ENCODE results near the gene CNKSR3. TPM values are rescaled to one million over a fixed set of nuclear protein-coding genes. Genes with fewer than 3 reads are reported as not detected.

Gene CNKSR3
- total RNA-seq, 1 experiment from 2014 or later, result 3.9 TPM

DNA sequence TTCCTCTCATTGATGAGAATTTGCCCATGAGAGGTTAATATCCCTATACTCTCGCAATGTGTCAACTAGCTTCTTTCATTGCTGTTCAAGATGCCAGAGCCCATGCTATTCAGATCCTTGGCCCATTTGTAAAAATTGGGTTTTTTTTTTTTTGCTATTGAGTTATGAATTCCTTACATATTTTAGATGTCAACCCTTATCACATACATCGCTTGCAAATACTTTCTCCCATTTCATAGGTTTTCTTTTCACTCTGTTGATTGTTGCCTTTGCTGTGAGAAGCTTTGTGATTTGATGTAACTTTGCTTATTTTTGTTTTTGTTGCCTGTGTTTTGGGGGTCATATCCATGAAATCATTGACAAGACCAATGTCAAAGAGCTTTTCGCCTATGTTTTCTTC is 121.7 kb downstream of the CNKSR3 start:
- H3K36me3 Mint-ChIP-seq (ENCODE audit: insufficient read depth, unreplicated experiment), result no peaks in the 10 kb centered on the region
- intact Hi-C loops (cut with micrococcal nuclease), result no loop called here
- ChIA-PET POLR2A (no interaction called here), CTCF (interaction anchor here (0.7 kb wide), 1 partner anchor 12 kb away, joined by 3 read pairs; no protein-coding TSS in a partner anchor)
- no peak for DNase-seq (ENCODE audit: unreplicated experiment)
- H3K27me3 Mint-ChIP-seq (ENCODE audit: insufficient read depth, unreplicated experiment), result peaks cover 11% of the 10 kb centered on the region
- TF ChIP-seq, protein P1, sequence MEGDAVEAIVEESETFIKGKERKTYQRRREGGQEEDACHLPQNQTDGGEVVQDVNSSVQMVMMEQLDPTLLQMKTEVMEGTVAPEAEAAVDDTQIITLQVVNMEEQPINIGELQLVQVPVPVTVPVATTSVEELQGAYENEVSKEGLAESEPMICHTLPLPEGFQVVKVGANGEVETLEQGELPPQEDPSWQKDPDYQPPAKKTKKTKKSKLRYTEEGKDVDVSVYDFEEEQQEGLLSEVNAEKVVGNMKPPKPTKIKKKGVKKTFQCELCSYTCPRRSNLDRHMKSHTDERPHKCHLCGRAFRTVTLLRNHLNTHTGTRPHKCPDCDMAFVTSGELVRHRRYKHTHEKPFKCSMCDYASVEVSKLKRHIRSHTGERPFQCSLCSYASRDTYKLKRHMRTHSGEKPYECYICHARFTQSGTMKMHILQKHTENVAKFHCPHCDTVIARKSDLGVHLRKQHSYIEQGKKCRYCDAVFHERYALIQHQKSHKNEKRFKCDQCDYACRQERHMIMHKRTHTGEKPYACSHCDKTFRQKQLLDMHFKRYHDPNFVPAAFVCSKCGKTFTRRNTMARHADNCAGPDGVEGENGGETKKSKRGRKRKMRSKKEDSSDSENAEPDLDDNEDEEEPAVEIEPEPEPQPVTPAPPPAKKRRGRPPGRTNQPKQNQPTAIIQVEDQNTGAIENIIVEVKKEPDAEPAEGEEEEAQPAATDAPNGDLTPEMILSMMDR (IDR thresholded peaks at IDR 0.05; ENCODE audit: unreplicated experiment), result no peak
- H3K9me3 Mint-ChIP-seq (ENCODE audit: unreplicated experiment), result no peaks in the 10 kb centered on the region
- H3K27ac Mint-ChIP-seq (ENCODE audit: low read depth, unreplicated experiment), result no peak overlapping the region
- H3K4me1 Mint-ChIP-seq (ENCODE audit: insufficient read depth, unreplicated experiment), result peaks cover 6% of the 10 kb centered on the region
- H3K4me3 Mint-ChIP-seq (ENCODE audit: unreplicated experiment), result no peak overlapping the region
- BruUV-seq (replicated peaks), result no TSS peak

DNA sequence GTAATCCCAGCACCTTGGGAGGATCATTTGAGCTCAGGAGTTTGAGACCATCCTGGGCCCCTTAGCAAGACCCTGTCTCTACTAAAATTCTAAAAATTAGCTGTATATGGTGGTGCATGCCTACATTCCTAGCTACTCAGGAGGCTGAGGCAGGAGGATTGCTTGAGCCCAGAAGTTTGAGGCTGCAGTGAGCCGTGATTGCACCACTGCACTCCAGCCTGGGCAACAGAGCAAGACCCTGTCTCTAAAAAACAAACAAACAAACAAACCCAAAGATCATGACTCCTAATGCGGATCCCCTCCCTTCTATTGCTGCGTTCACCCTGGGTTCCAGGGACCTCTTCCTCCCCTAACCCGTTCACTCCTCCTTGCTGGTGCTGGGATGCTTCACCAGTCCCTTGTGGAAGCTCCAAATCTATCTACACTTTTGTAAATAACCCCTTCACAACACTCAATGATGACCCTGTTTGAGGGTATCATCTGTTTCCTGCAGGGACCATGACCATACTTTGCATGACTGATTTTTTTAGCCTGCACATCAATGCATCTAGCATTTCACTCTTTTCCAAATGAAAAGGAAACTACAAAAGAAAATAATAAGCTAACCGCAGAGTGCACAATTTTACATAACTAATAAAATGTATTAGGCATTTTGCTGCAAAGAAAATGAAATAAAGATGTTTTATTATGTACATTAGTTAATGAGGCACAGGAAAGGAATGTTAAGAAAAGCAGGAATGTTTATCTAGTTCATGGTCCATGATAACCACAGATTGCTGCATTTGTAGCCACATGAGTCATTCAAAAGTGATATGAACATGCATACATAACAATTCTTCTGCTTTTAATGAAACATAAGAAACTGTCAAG is 123.4 kb downstream of the CNKSR3 start:
- H3K9me3 Mint-ChIP-seq (ENCODE audit: unreplicated experiment), result no peaks in the 10 kb centered on the region
- CTCF ChIA-PET, result interaction anchor here (0.5 to 0.6 kb wide), 3 partner anchors 10 to 338 kb away, joined by 3 read pairs; no protein-coding TSS in a partner anchor
- POLR2A ChIA-PET, result interaction anchor here (0.7 to 0.9 kb wide), 2 partner anchors 12 to 103 kb away, joined by 3 to 4 read pairs; no protein-coding TSS in a partner anchor
- H3K4me1 Mint-ChIP-seq (ENCODE audit: insufficient read depth, unreplicated experiment), result peaks cover 6% of the 10 kb centered on the region
- H3K27ac Mint-ChIP-seq (ENCODE audit: low read depth, unreplicated experiment), result no peak overlapping the region
- no peak overlapping the region for H3K4me3 Mint-ChIP-seq (ENCODE audit: unreplicated experiment)
- TF ChIP-seq, protein P1 (IDR thresholded peaks at IDR 0.05; ENCODE audit: unreplicated experiment), result no peak
- H3K36me3 Mint-ChIP-seq (ENCODE audit: insufficient read depth, unreplicated experiment), result no peaks in the 10 kb centered on the region
- peaks cover 11% of the 10 kb centered on the region for H3K27me3 Mint-ChIP-seq (ENCODE audit: insufficient read depth, unreplicated experiment)
- no TSS peak for BruUV-seq (replicated peaks)
- peak; percentile 70 for DNase-seq (ENCODE audit: unreplicated experiment)
- intact Hi-C loops (cut with micrococcal nuclease), result no loop called here

DNA sequence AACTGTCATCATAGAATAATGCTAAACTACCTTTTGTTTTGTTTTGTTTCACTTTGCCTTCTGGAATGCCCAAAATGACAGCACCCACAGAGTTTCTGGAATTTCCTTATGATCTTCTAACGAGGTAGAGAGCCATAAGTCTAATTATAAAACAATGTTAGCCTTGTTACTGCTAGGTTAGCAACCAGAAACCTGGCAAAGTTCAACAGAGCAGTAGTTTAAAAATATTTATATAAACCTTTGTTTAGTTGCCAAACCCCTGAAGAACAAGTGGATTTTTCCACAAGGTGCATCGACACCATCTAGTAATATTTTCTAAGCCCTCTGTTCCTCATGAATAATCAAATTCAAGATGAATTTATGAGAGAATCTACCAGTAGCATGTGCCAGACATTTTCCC is 126.3 kb downstream of the CNKSR3 start:
- intact Hi-C loops (cut with micrococcal nuclease), result no loop called here
- Mint-ChIP-seq H3K4me1 (ENCODE audit: insufficient read depth, unreplicated experiment) (peaks cover 6% of the 10 kb centered on the region), H3K27me3 (ENCODE audit: insufficient read depth, unreplicated experiment) (peaks cover 11% of the 10 kb centered on the region), H3K9me3 (ENCODE audit: unreplicated experiment) (no peaks in the 10 kb centered on the region), H3K36me3 (ENCODE audit: insufficient read depth, unreplicated experiment) (no peaks in the 10 kb centered on the region), H3K4me3 (ENCODE audit: unreplicated experiment) (no peak overlapping the region), H3K27ac (ENCODE audit: low read depth, unreplicated experiment) (no peak overlapping the region)
- ChIA-PET POLR2A (no interaction called here), CTCF (interaction anchor here (1.7 to 2.2 kb wide), 2 partner anchors 10 to 13 kb away, joined by 4 to 9 read pairs; no protein-coding TSS in a partner anchor)
- BruUV-seq (replicated peaks), result no TSS peak
- TF ChIP-seq, protein P1 (IDR thresholded peaks at IDR 0.05; ENCODE audit: unreplicated experiment), result no peak
- DNase-seq (ENCODE audit: unreplicated experiment), result no peak

DNA sequence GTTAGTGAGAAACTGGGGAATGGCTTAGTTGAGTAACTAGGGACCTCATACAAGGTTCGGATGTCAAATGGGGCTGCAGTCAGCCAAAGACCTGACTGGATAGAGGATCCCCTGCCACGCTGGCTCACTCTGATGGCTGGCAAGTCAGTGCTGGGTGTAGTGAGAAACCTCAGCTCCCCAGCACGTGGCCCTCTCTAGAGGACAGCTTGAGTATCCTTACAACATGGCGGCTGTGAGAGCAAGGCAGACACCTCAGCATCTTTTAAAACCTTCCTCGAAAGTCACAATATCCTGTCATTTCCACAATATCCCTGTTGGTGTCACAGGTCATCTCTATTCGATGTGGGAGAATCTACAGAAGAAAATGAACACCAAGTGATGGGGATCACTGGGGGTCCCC is 127.2 kb downstream of the CNKSR3 start:
- intact Hi-C loops (cut with micrococcal nuclease), result no loop called here
- ChIA-PET POLR2A (no interaction called here), CTCF (interaction anchor here (0.6 to 2.2 kb wide), 3 partner anchors 11 to 229 kb away, joined by 3 to 9 read pairs (median 4); no protein-coding TSS in a partner anchor)
- no TSS peak for BruUV-seq (replicated peaks)
- DNase-seq (ENCODE audit: unreplicated experiment), result no peak
- peaks cover 6% of the 10 kb centered on the region for H3K4me1 Mint-ChIP-seq (ENCODE audit: insufficient read depth, unreplicated experiment)
- no peak overlapping the region for H3K4me3 Mint-ChIP-seq (ENCODE audit: unreplicated experiment)
- TF ChIP-seq, protein P1 (IDR thresholded peaks at IDR 0.05; ENCODE audit: unreplicated experiment), result no peak
- H3K27ac Mint-ChIP-seq (ENCODE audit: low read depth, unreplicated experiment), result no peak overlapping the region
- H3K9me3 Mint-ChIP-seq (ENCODE audit: unreplicated experiment), result no peaks in the 10 kb centered on the region
- peaks cover 11% of the 10 kb centered on the region for H3K27me3 Mint-ChIP-seq (ENCODE audit: insufficient read depth, unreplicated experiment)
- H3K36me3 Mint-ChIP-seq (ENCODE audit: insufficient read depth, unreplicated experiment), result no peaks in the 10 kb centered on the region

Measured in MCF 10A (cell line).